ENCODE results near the gene SPAG16. TPM values are rescaled to one million over a fixed set of nuclear protein-coding genes. Genes with fewer than 3 reads are reported as not detected.
A peak's percentile ranks its signal among the peaks of the same experiment; 100 is the strongest.

Gene SPAG16
- total and polyA plus RNA-seq, 8 donors, result 11.1 to 47.4 (median 42.3) TPM

- no peaks in the 10 kb centered on the region for H3K36me3 ChIP-seq
- peaks cover 0 to 51% of the 10 kb centered on the region in 2 donors for H3K9me3 ChIP-seq
- intact Hi-C loops (cut with DNase I), result no loop called here
- H3K27me3 ChIP-seq, result no peaks in the 10 kb centered on the region
- H3K4me1 ChIP-seq, result no peaks in the 10 kb centered on the region
- ATAC-seq (no peak), DNase-seq (peak in 1 of 4 donors; percentile 17)
- H3K27ac ChIP-seq, result no peak overlapping the region
- TF ChIP-seq CTCF (IDR thresholded peaks at IDR 0.05), result no peak
- H3K4me3 ChIP-seq, result no peak overlapping the region
Measured at GRCh38 chr2:213923543-213923942, 639.3 kb downstream of the SPAG16 start.

- peak in 1 of 2 donors; percentile 50 for TF ChIP-seq CTCF (IDR thresholded peaks at IDR 0.05)
- DNase-seq, result no peak
- Histone ChIP-seq H3K27me3 (no peaks in the 10 kb centered on the region), H3K4me3 (no peak overlapping the region), H3K27ac (no peak overlapping the region), H3K4me1 (no peaks in the 10 kb centered on the region), H3K36me3 (no peaks in the 10 kb centered on the region), H3K9me3 (no peaks in the 10 kb centered on the region)
- peak; percentile 25 for ATAC-seq
- intact Hi-C loops (cut with DNase I), result no loop called here
Measured at GRCh38 chr2:213934560-213934959, 650.3 kb downstream of the SPAG16 start.

GRCh38 chr2:213958086-213958485, 673.8 kb downstream of the SPAG16 start:
- intact Hi-C loops (cut with DNase I), result no loop called here

DNA sequence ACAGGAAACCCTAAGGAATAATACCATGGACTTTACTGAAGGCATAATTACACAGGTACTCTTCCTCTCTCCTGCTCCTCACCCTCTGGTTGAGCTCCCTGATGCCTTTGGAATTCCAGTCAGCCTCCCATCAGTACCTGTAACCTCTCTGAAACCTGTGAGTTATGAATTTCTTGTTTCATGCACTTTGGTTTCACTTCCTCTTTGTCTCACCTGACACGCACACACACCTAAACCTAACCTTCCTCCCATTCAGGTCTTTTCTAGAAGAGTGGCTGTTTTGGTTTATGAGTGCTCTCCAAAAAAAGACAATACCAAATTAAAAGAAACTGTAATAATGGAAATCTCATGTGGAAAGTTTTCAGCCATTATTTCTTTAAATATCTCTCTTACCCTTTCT, 675.3 kb downstream of the SPAG16 start:
- no peak for DNase-seq
- no peak for ATAC-seq
- no peak for TF ChIP-seq CTCF (IDR thresholded peaks at IDR 0.05)
- Histone ChIP-seq H3K27ac (no peak overlapping the region), H3K9me3 (peaks cover 0 to 2% of the 10 kb centered on the region in 2 donors), H3K27me3 (no peaks in the 10 kb centered on the region), H3K4me1 (no peaks in the 10 kb centered on the region), H3K36me3 (no peaks in the 10 kb centered on the region), H3K4me3 (no peak overlapping the region)
- intact Hi-C loops (cut with DNase I), result no loop called here

More at GRCh38 chr2:213958086-213958485, 673.8 kb downstream of the SPAG16 start:
- ATAC-seq, result no peak
- TF ChIP-seq CTCF (IDR thresholded peaks at IDR 0.05), result no peak
- H3K4me1 ChIP-seq, result no peaks in the 10 kb centered on the region
- H3K4me3 ChIP-seq, result no peak overlapping the region
- no peak for DNase-seq
- H3K9me3 ChIP-seq, result no peaks in the 10 kb centered on the region
- H3K27me3 ChIP-seq, result no peaks in the 10 kb centered on the region
- no peak overlapping the region for H3K27ac ChIP-seq
- no peaks in the 10 kb centered on the region for H3K36me3 ChIP-seq

- TF ChIP-seq CTCF (IDR thresholded peaks at IDR 0.05), result no peak
- Histone ChIP-seq H3K36me3 (no peaks in the 10 kb centered on the region), H3K4me1 (no peaks in the 10 kb centered on the region), H3K9me3 (no peaks in the 10 kb centered on the region), H3K4me3 (no peak overlapping the region), H3K27me3 (no peaks in the 10 kb centered on the region), H3K27ac (no peak overlapping the region)
- DNase-seq (no peak), ATAC-seq (no peak)
- intact Hi-C loops (cut with DNase I), result no loop called here
Measured at GRCh38 chr2:213971536-213971935, 687.3 kb downstream of the SPAG16 start.
